ENCODE measurements around the gene PILRB. TPM values are rescaled to one million over a fixed set of nuclear protein-coding genes. Genes with fewer than 3 reads are reported as not detected.
"Not testable (repeated sequence)": the region's sequence is repeated elsewhere in the genome, so short reads cannot be mapped to it uniquely, and the experiment has no call there.

The PILRB gene
- total RNA-seq, 1 donor from 2014 or later: 9.2 TPM

- DNase-seq (ENCODE audit: missing footprints): peak; percentile 20
- intact Hi-C loops (cut with DNase I): not testable (repeated sequence)
Measured at GRCh38 chr7:100352230-100352781, 5.6 kb upstream of the PILRB start.

GRCh38 chr7:100352984-100353684, 4.8 kb upstream of the PILRB start:
- intact Hi-C loops (cut with DNase I): no loop called here
- DNase-seq (ENCODE audit: missing footprints) (peak; percentile 42), ATAC-seq (no peak)

More at GRCh38 chr7:100352230-100352781, 5.6 kb upstream of the PILRB start:
- not testable (repeated sequence) for ATAC-seq

GRCh38 chr7:100353685-100354330, 4.1 kb upstream of the PILRB start:
- intact Hi-C loops (cut with DNase I): no loop called here

GRCh38 chr7:100356416-100357068, 1.4 kb upstream of the PILRB start:
- intact Hi-C loops (cut with DNase I): no loop called here
- no peak for ATAC-seq
- DNase-seq (ENCODE audit: missing footprints): no peak

More at GRCh38 chr7:100353685-100354330, 4.1 kb upstream of the PILRB start:
- DNase-seq (ENCODE audit: missing footprints): peak; percentile 26
- no peak for ATAC-seq

- intact Hi-C loops (cut with DNase I): no loop called here
- no peak for ATAC-seq
- DNase-seq (ENCODE audit: missing footprints): peak; percentile 52
Measured at GRCh38 chr7:100357131-100357561, 771 bp upstream of the PILRB start.

GRCh38 chr7:100358857-100359212, 918 bp downstream of the PILRB start:
- DNase-seq (ENCODE audit: missing footprints) (peak; percentile 44), ATAC-seq (no peak)
- intact Hi-C loops (cut with DNase I): no loop called here

- DNase-seq (ENCODE audit: missing footprints) (no peak), ATAC-seq (no peak)
- intact Hi-C loops (cut with DNase I): no loop called here
Measured at GRCh38 chr7:100360135-100360854, 2.4 kb downstream of the PILRB start.

- no peak for ATAC-seq
- intact Hi-C loops (cut with DNase I): no loop called here
- DNase-seq (ENCODE audit: missing footprints): no peak
Measured at GRCh38 chr7:100363098-100363497, 5.2 kb downstream of the PILRB start.

GRCh38 chr7:100363797-100364196, 5.9 kb downstream of the PILRB start:
- DNase-seq (ENCODE audit: missing footprints); intact Hi-C loops (cut with DNase I); ATAC-seq: not testable (repeated sequence)

- intact Hi-C loops (cut with DNase I): no loop called here
- no peak for DNase-seq (ENCODE audit: missing footprints)
- no peak for ATAC-seq
Measured at GRCh38 chr7:100364480-100364879, 6.6 kb downstream of the PILRB start.

GRCh38 chr7:100365998-100366367, 8.1 kb downstream of the PILRB start:
- intact Hi-C loops (cut with DNase I); ATAC-seq: not testable (repeated sequence)
- DNase-seq (ENCODE audit: missing footprints): peak; percentile 25

GRCh38 chr7:100366411-100367250, 8.7 kb downstream of the PILRB start:
- ATAC-seq: no peak

GRCh38 chr7:100367251-100367620, 9.3 kb downstream of the PILRB start:
- DNase-seq (ENCODE audit: missing footprints) (peak; percentile 15), ATAC-seq (no peak)
- intact Hi-C loops (cut with DNase I): no loop called here

More at GRCh38 chr7:100366411-100367250, 8.7 kb downstream of the PILRB start:
- DNase-seq (ENCODE audit: missing footprints): peak; percentile 50
- intact Hi-C loops (cut with DNase I): no loop called here

GRCh38 chr7:100367676-100368613, 10.0 kb downstream of the PILRB start:
- intact Hi-C loops (cut with DNase I): no loop called here
- ATAC-seq (no peak), DNase-seq (ENCODE audit: missing footprints) (peak; percentile 53)

- intact Hi-C loops (cut with DNase I): no loop called here
- ATAC-seq: peak; percentile 71
- peak; percentile 92 for DNase-seq (ENCODE audit: missing footprints)
Measured at GRCh38 chr7:100369105-100369504, 11.2 kb downstream of the PILRB start.

- DNase-seq (ENCODE audit: missing footprints): no peak
- no peak for ATAC-seq
Measured at GRCh38 chr7:100370303-100370702, 12.4 kb downstream of the PILRB start.

GRCh38 chr7:100370746-100371145, 12.8 kb downstream of the PILRB start:
- ATAC-seq (no peak), DNase-seq (ENCODE audit: missing footprints) (peak; percentile 64)
- intact Hi-C loops (cut with DNase I): no loop called here

More at GRCh38 chr7:100370303-100370702, 12.4 kb downstream of the PILRB start:
- intact Hi-C loops (cut with DNase I): no loop called here

Data from Right ventricle myocardium inferior (tissue), 1 donor.